HepG2 (cell line): ENCODE results near the gene KLF12. TPM values are rescaled to one million over a fixed set of nuclear protein-coding genes. Genes with fewer than 3 reads are reported as not detected.

Source experiments
- ATAC-seq: fragments of 200-7000 bp; cut with Tn5 transposase; 3 replicates; pipeline ENCODE4 v1.9.1; 2020; ENCODE audit warnings: mild to moderate bottlenecking, moderate library complexity
- BruUV-seq: library from RNA; stranded (reverse); fragments of 400-500 nt; replicated peaks from 2 replicates; lab custom pipeline; 2021; lab: Mats Ljungman, UMichigan
- CTCF ChIA-PET: fragments of 300-600 bp; formaldehyde crosslinking; extraction: SDS; loops from one replicate; lab custom pipeline; 2021; ENCODE audit warnings: low total read pairs, inconsistent platforms, low intra/inter-chr PET ratio; lab: Yijun Ruan, JAX
- POLR2A ChIA-PET: fragments of 350-600 bp; sonication (Branson Sonifier 250); formaldehyde crosslinking; loops from one replicate; lab custom pipeline; 2020; ENCODE audit warnings: antibody characterized with exemption, inconsistent platforms; lab: Yijun Ruan, JAX
- DNase-seq: peaks from one replicate; pipeline ENCODE4 v3.0.0-alpha.2; 2015; ENCODE audit warnings: low spot score
- FAIRE-seq: peaks from 3 replicates; lab custom pipeline; 2011; peaks lifted over from hg19 to GRCh38; lab: Jason Lieb, UNC
- H2AFZ ChIP-seq: one replicate; pipeline ENCODE4 v1.6.1; 2011; ENCODE audit warnings: low read length, inconsistent platforms
- H3K27ac ChIP-seq: fragments of 300-600 bp; 3 replicates; pipeline ENCODE4 v1.8.0; 2011; ENCODE audit warnings: mixed run types, mild to moderate bottlenecking, mixed read lengths, low read length, inconsistent platforms; ENCODE audit not compliant: insufficient read depth; ENCODE audit errors: extremely low read length
- H3K27me3 ChIP-seq, 2 experiments: fragments of 200-600 bp in 1 of 2; 2 replicates in 1 of 2; 3 replicates in 1 of 2; pipeline versions ENCODE4 v1.6.0 to v1.8.0; 2011; ENCODE audit warnings: low read length in 2 of 2, mild to moderate bottlenecking in 2 of 2, moderate library complexity in 2 of 2, inconsistent platforms in 1 of 2; ENCODE audit not compliant: insufficient read depth in 2 of 2, control insufficient read depth in 1 of 2
- H3K36me3 ChIP-seq, 2 experiments: fragments of 200-600 bp in 1 of 2; replicated peaks in 1 of 2; 2 replicates in 1 of 2; 3 replicates in 1 of 2; pipeline versions ENCODE4 v1.5.1 to v1.8.0; 2011; ENCODE audit warnings: low read length in 2 of 2, inconsistent platforms in 1 of 2; ENCODE audit not compliant: insufficient read depth in 2 of 2, control insufficient read depth in 1 of 2
- H3K4me1 ChIP-seq: 2 replicates; pipeline ENCODE4 v1.5.1; 2012; ENCODE audit warnings: low read length, inconsistent platforms; ENCODE audit not compliant: insufficient read depth
- H3K4me2 ChIP-seq: 2 replicates; pipeline ENCODE4 v1.6.0; 2011; ENCODE audit warnings: low read depth, low read length, inconsistent platforms
- H3K4me3 ChIP-seq, 3 experiments: fragments of 200-600 bp in 1 of 3; sonication (generic), shearing (Covaris generic) in 1 of 3; replicated peaks in 1 of 3; 2 replicates each; pipeline ENCODE4 v1.5.1; 2011 to 2016; ENCODE audit warnings: low read length in 3 of 3, inconsistent platforms in 2 of 3, low read depth in 2 of 3, mild to moderate bottlenecking in 2 of 3, control low read depth in 1 of 3, mixed read lengths in 1 of 3; ENCODE audit not compliant: insufficient read depth in 1 of 3
- H3K79me2 ChIP-seq: one replicate; pipeline ENCODE4 v1.6.1; 2011; ENCODE audit warnings: low read length, inconsistent platforms; ENCODE audit not compliant: insufficient read depth
- H3K9ac ChIP-seq: 2 replicates; pipeline ENCODE4 v1.6.0; 2011; ENCODE audit warnings: mild to moderate bottlenecking, low read depth, low read length, inconsistent platforms; ENCODE audit not compliant: insufficient read depth
- H3K9me3 ChIP-seq: 2 replicates; pipeline ENCODE4 v1.5.1; 2012; ENCODE audit warnings: mild to moderate bottlenecking, low read length
- H4K20me1 ChIP-seq: 2 replicates; pipeline ENCODE4 v1.6.0; 2011; ENCODE audit warnings: inconsistent platforms, mild to moderate bottlenecking, low read length, moderate library complexity; ENCODE audit not compliant: insufficient read depth
- BRD4 ChIP-seq: sonication (generic); formaldehyde crosslinking; IDR thresholded peaks from 2 replicates; pipeline ENCODE4 v1.4.0; 2020; ENCODE audit warnings: missing genetic modification reagents
- FOXM1 ChIP-seq: sonication (generic); formaldehyde crosslinking; IDR thresholded peaks from 2 replicates; pipeline ENCODE4 v1.5.0; 2020; ENCODE audit warnings: missing genetic modification reagents
- FUBP1 ChIP-seq: sonication (generic); formaldehyde crosslinking; IDR thresholded peaks from 2 replicates; pipeline ENCODE4 v1.5.1; 2020; ENCODE audit warnings: missing genetic modification reagents, mild to moderate bottlenecking, borderline replicate concordance
- GLI4 ChIP-seq: sonication (generic); formaldehyde crosslinking; IDR thresholded peaks from 2 replicates; pipeline ENCODE4 v1.5.1; 2020; ENCODE audit warnings: missing genetic modification reagents, mild to moderate bottlenecking, moderate library complexity, borderline replicate concordance
- GTF2F1 ChIP-seq: fragments of 150-350 bp; IDR thresholded peaks from 2 replicates; pipeline ENCODE4 v1.6.1; 2014; ENCODE audit warnings: low read length
- RELA ChIP-seq: sonication (generic); formaldehyde crosslinking; IDR thresholded peaks from 2 replicates; pipeline ENCODE4 v1.4.0; 2020; ENCODE audit warnings: missing genetic modification reagents
- ZNF558 ChIP-seq: sonication (generic); formaldehyde crosslinking; IDR thresholded peaks from 2 replicates; pipeline ENCODE4 v1.9.0; 2022; ENCODE audit warnings: mild to moderate bottlenecking, missing genetic modification reagents, borderline replicate concordance
- ZNF616 ChIP-seq: sonication (generic); formaldehyde crosslinking; IDR thresholded peaks from 2 replicates; pipeline ENCODE4 v1.5.0; 2020; ENCODE audit warnings: low read depth, mild to moderate bottlenecking, missing genetic modification reagents
- WGBS: methylation state at CpG from one replicate; pipeline ENCODE4 v1.1.6; 2017; ENCODE audit warnings: low lambda C conversion rate; 5-methylcytosine and 5-hydroxymethylcytosine counted together
- in situ Hi-C: cut with HindIII; loops from 2 replicates; pipeline ENCODE4 v1.10.0; 2017; ENCODE audit warnings: low pct_unique_long_range_greater_than_20kb; ENCODE audit not compliant: extremely low pct_ligation_motif_present
- intact Hi-C: fragments of 100-400 bp; cut with micrococcal nuclease; formaldehyde crosslinking; loops from one replicate; pipeline ENCODE4 v1.10.0; 2022; ENCODE audit not compliant: unreplicated experiment
- polyA plus RNA-seq, 8 experiments: library from polyadenylated mRNA; depleted of rRNA in 3 of 8; stranded (reverse) in 7 of 8; unstranded in 1 of 8; fragments of >200 nt; fragmentation: Illumina TruSeq in 4 of 8; extraction: Trizol in 4 of 8; gene quantifications; 2 replicates each; pipeline versions ENCODE4 v1.2.1 to v1.2.3, GENCODE V29; 2011 to 2016; ENCODE audit warnings: low read depth in 4 of 8, missing spikeins in 1 of 8, mixed read lengths in 1 of 8; ENCODE audit not compliant: insufficient read depth in 1 of 8
- total RNA-seq, 5 experiments: library from RNA; depleted of rRNA; stranded (reverse); fragments of >200 nt; fragmentation: Illumina TruSeq; extraction: Trizol; gene quantifications; 2 replicates each; pipeline ENCODE4 v1.2.3, GENCODE V29; 2016; ENCODE audit warnings: low read depth in 1 of 5

Gene KLF12
- total and polyA plus RNA-seq, 2 of the 13 experiments (the other 11 are each of a cell fraction or from before 2014, with no cell fraction given) = 0.66 to 1.5 TPM

- H3K79me2 ChIP-seq = no peaks in the 10 kb centered on the region
- in situ Hi-C loops = no loop called here
- no peaks in the 10 kb centered on the region for H3K36me3 ChIP-seq
- peaks cover 0 to 2% of the 10 kb centered on the region in 2 experiments; a peak in 1 of 5 replicates for H3K27me3 ChIP-seq
- no peak overlapping the region for H3K4me2 ChIP-seq
- peaks cover 34% of the 10 kb centered on the region for H3K4me1 ChIP-seq
- no TSS peak for BruUV-seq
- ATAC-seq (no peak), FAIRE-seq (no peak), DNase-seq (no peak)
- no peak for TF ChIP-seq FOXM1 (CRISPR knock-in tag)
- no peak for TF ChIP-seq GTF2F1
- TF ChIP-seq ZNF558 = no peak
- TF ChIP-seq ZNF616 = no peak
- TF ChIP-seq FUBP1 (CRISPR knock-in tag) = no peak
- no peak for TF ChIP-seq BRD4 (CRISPR knock-in tag)
- no peak for TF ChIP-seq RELA (CRISPR knock-in tag)
- no peak for TF ChIP-seq GLI4 (CRISPR knock-in tag)
- no peak overlapping the region for H3K4me3 ChIP-seq
- ChIA-PET POLR2A (no interaction called here), CTCF (no interaction called here)
- no peak overlapping the region for H2AFZ ChIP-seq
- H3K27ac ChIP-seq = no peak overlapping the region
- H3K9ac ChIP-seq = no peak overlapping the region
- no peaks in the 10 kb centered on the region for H3K9me3 ChIP-seq
- 77% methylated on average over 6 of the region's 6 CpGs for WGBS
- no peaks in the 10 kb centered on the region for H4K20me1 ChIP-seq
- intact Hi-C loops = loop anchor here (5.0 kb wide), 1 partner anchor 61 kb away; no protein-coding TSS in a partner anchor
Observed at GRCh38 chr13:74166261-74167004, 32.2 kb upstream of the KLF12 start.
